Parathyroid adenoma (tissue), 2 donors: ENCODE data around the gene TMEM219.
"Not testable (repeated sequence)": the region's sequence is repeated elsewhere in the genome, so short reads cannot be mapped to it uniquely, and the experiment has no call there.

ENCODE experiments used
- H2AFZ ChIP-seq: fragments of 300-600 bp; sonication (generic); one replicate; pipeline ENCODE4 v1.7.0; 2017; ENCODE audit warnings: antibody characterized with exemption, mild to moderate bottlenecking
- H3K27ac ChIP-seq: fragments of 300-600 bp; sonication (generic); one replicate; pipeline ENCODE4 v1.7.0; 2017
- H3K27me3 ChIP-seq: fragments of 300-600 bp; sonication (generic); one replicate; pipeline ENCODE4 v1.7.0; 2017; ENCODE audit warnings: low read length; ENCODE audit not compliant: control insufficient read depth, insufficient read depth
- H3K36me3 ChIP-seq: fragments of 300-600 bp; sonication (generic); one replicate; pipeline ENCODE4 v1.7.0; 2017; ENCODE audit warnings: low read length; ENCODE audit not compliant: control insufficient read depth, insufficient read depth
- H3K4me1 ChIP-seq: fragments of 300-600 bp; sonication (generic); one replicate; pipeline ENCODE4 v1.7.0; 2017; ENCODE audit warnings: control low read depth
- H3K4me2 ChIP-seq: fragments of 300-600 bp; sonication (generic); one replicate; pipeline ENCODE4 v1.7.0; 2017; ENCODE audit warnings: low read length
- H3K4me3 ChIP-seq: fragments of 300-600 bp; sonication (generic); one replicate; pipeline ENCODE4 v1.7.0; 2017; ENCODE audit warnings: low read depth, low read length
- H3K79me2 ChIP-seq: fragments of 300-600 bp; sonication (generic); one replicate; pipeline ENCODE4 v1.7.0; 2017; ENCODE audit warnings: control low read depth
- H3K9ac ChIP-seq: fragments of 300-600 bp; sonication (generic); one replicate; pipeline ENCODE4 v1.7.0; 2017; ENCODE audit warnings: mild to moderate bottlenecking
- H3K9me3 ChIP-seq: fragments of 300-600 bp; sonication (generic); one replicate; pipeline ENCODE4 v1.7.0; 2017; ENCODE audit warnings: low read length; ENCODE audit not compliant: control insufficient read depth
- CTCF ChIP-seq: fragments of 300-600 bp; sonication (generic); IDR thresholded peaks from one replicate; pipeline ENCODE4 v1.7.0; 2017; ENCODE audit warnings: antibody characterized with exemption, mild to moderate bottlenecking
- donor health status: primary hyperparathyroidism.

Gene TMEM219

GRCh38 chr16:30010844-30011713 is 49.2 kb downstream of the TMEM219 start, which contains the start of gene DOC2A:
Gene DOC2A, minus strand, starts transcription at chr16:30011027. Its CDS starts 805 bp downstream, at chr16:30010222.
- no peaks in the 10 kb centered on the region for H3K79me2 ChIP-seq
- peaks cover 4% of the 10 kb centered on the region for H3K27me3 ChIP-seq
- H3K4me1 ChIP-seq: peaks cover 3% of the 10 kb centered on the region
- peak within 1 kb of the TSS; percentile 49 for H3K4me2 ChIP-seq
- H3K36me3 ChIP-seq: no peaks in the 10 kb centered on the region
- no peak within 1 kb of the TSS for H3K9ac ChIP-seq
- H3K9me3 ChIP-seq: no peaks in the 10 kb centered on the region
- no peak within 1 kb of the TSS for H3K4me3 ChIP-seq
- no peak within 1 kb of the TSS for H3K27ac ChIP-seq
- H2AFZ ChIP-seq: peak within 1 kb of the TSS; percentile 11
- no peak for TF ChIP-seq CTCF

- Histone ChIP-seq H3K4me3 (no peak overlapping the region), H2AFZ (peak overlapping the region; percentile 28), H3K9ac (no peak overlapping the region), H3K9me3 (no peaks in the 10 kb centered on the region), H3K79me2 (no peaks in the 10 kb centered on the region), H3K4me1 (peaks cover 3% of the 10 kb centered on the region), H3K27me3 (peaks cover 4% of the 10 kb centered on the region), H3K4me2 (no peak overlapping the region), H3K27ac (no peak overlapping the region), H3K36me3 (no peaks in the 10 kb centered on the region)
- no peak for TF ChIP-seq CTCF
These were observed 50.0 kb downstream of the TMEM219 start for GRCh38 chr16:30011714-30012504.

GRCh38 chr16:30012598-30012997 is 50.7 kb downstream of the TMEM219 start:
- H2AFZ ChIP-seq: not testable (repeated sequence)

GRCh38 chr16:30015450-30015849 is 53.6 kb downstream of the TMEM219 start:
- not testable (repeated sequence) for H3K79me2 ChIP-seq, H3K4me1 ChIP-seq

More at GRCh38 chr16:30012598-30012997, 50.7 kb downstream of the TMEM219 start:
- H3K9me3 ChIP-seq, H3K4me1 ChIP-seq, H3K36me3 ChIP-seq, H3K27me3 ChIP-seq, H3K4me3 ChIP-seq, H3K79me2 ChIP-seq, H3K9ac ChIP-seq, H3K27ac ChIP-seq, H3K4me2 ChIP-seq: not testable (repeated sequence)

GRCh38 chr16:30016555-30017276 is 54.8 kb downstream of the TMEM219 start:
- Histone ChIP-seq H3K9ac (no peak overlapping the region), H2AFZ (no peak overlapping the region), H3K27ac (no peak overlapping the region), H3K4me3 (no peak overlapping the region), H3K36me3 (no peaks in the 10 kb centered on the region), H3K27me3 (no peaks in the 10 kb centered on the region), H3K79me2 (no peaks in the 10 kb centered on the region), H3K4me1 (no peaks in the 10 kb centered on the region), H3K9me3 (no peaks in the 10 kb centered on the region), H3K4me2 (no peak overlapping the region)
- no peak for TF ChIP-seq CTCF

More at GRCh38 chr16:30015450-30015849, 53.6 kb downstream of the TMEM219 start:
- H2AFZ ChIP-seq, H3K9ac ChIP-seq, H3K9me3 ChIP-seq, H3K36me3 ChIP-seq, H3K4me3 ChIP-seq, H3K4me2 ChIP-seq, H3K27me3 ChIP-seq, H3K27ac ChIP-seq: not testable (repeated sequence)
